ENCODE results near the gene SNAP29.

Gene SNAP29

GRCh38 chr22:20909543-20910303 lies 50.9 kb downstream of the SNAP29 start:
- no peak overlapping the region for H3K4me3 ChIP-seq (ENCODE audit: low read depth, low read length)
- DNase-seq (ENCODE audit: low read depth), result no peak
- no peak for TF ChIP-seq CTCF (IDR thresholded peaks at IDR 0.05; ENCODE audit: control insufficient read depth, extremely low read depth, insufficient read depth)

GRCh38 chr22:20912494-20912893 lies 53.7 kb downstream of the SNAP29 start:
- no peak overlapping the region for H3K4me3 ChIP-seq (ENCODE audit: low read depth, low read length)
- no peak for DNase-seq (ENCODE audit: low read depth)
- no peak for TF ChIP-seq CTCF (IDR thresholded peaks at IDR 0.05; ENCODE audit: control insufficient read depth, extremely low read depth, insufficient read depth)

GRCh38 chr22:20916916-20917810 lies 58.4 kb downstream of the SNAP29 start, which contains the start of gene CRKL:
Gene CRKL (plus strand): TSS chr22:20917407. CDS start chr22:20917935, 528 bp downstream.
- DNase-seq (ENCODE audit: low read depth), result peak; percentile 91
- TF ChIP-seq CTCF (IDR thresholded peaks at IDR 0.05; ENCODE audit: control insufficient read depth, extremely low read depth, insufficient read depth), result peak; percentile 79
- peak within 1 kb of the TSS; percentile 97 for H3K4me3 ChIP-seq (ENCODE audit: low read depth, low read length)

GRCh38 chr22:20918663-20919218 lies 59.9 kb downstream of the SNAP29 start:
- H3K4me3 ChIP-seq (ENCODE audit: low read depth, low read length), result peak overlapping the region; percentile 97
- TF ChIP-seq CTCF (IDR thresholded peaks at IDR 0.05; ENCODE audit: control insufficient read depth, extremely low read depth, insufficient read depth), result no peak
- DNase-seq (ENCODE audit: low read depth), result no peak

GRCh38 chr22:20919718-20920117 lies 60.9 kb downstream of the SNAP29 start:
- H3K4me3 ChIP-seq (ENCODE audit: low read depth, low read length), result peak overlapping the region; percentile 97
- no peak for TF ChIP-seq CTCF (IDR thresholded peaks at IDR 0.05; ENCODE audit: control insufficient read depth, extremely low read depth, insufficient read depth)
- no peak for DNase-seq (ENCODE audit: low read depth)

GRCh38 chr22:20920881-20921203 lies 62.0 kb downstream of the SNAP29 start:
- no peak for TF ChIP-seq CTCF (IDR thresholded peaks at IDR 0.05; ENCODE audit: control insufficient read depth, extremely low read depth, insufficient read depth)
- peak overlapping the region; percentile 97 for H3K4me3 ChIP-seq (ENCODE audit: low read depth, low read length)
- no peak for DNase-seq (ENCODE audit: low read depth)
